HUDEP-2 (cell line): ENCODE measurements around the gene ZPBP2.

ENCODE experiments used
- DNase-seq, 76 experiments: peaks; one replicate each; lab custom pipeline; 2025; ENCODE audit not compliant: unreplicated experiment in 76 of 76; lab: John Stamatoyannopoulos, UW

ZPBP2 gene

GRCh38 chr17:39903158-39903884 lies 35.3 kb downstream of the ZPBP2 start:
- DNase-seq, result peak in 10 of 76 experiments; percentile 10 to 25 (median 14)

GRCh38 chr17:39904990-39905288 lies 36.9 kb downstream of the ZPBP2 start:
- DNase-seq, result no peak

- DNase-seq, result no peak
Observed at GRCh38 chr17:39908789-39909352, 40.9 kb downstream of the ZPBP2 start.

- DNase-seq, result no peak
Observed at GRCh38 chr17:39913989-39914388, 46.0 kb downstream of the ZPBP2 start.

GRCh38 chr17:39915559-39915958 lies 47.6 kb downstream of the ZPBP2 start:
- no peak for DNase-seq

- no peak for DNase-seq
Observed at GRCh38 chr17:39916918-39917317, 48.9 kb downstream of the ZPBP2 start.

- peak in 57 of 76 experiments; percentile 5 to 72 (median 33) for DNase-seq
Observed at GRCh38 chr17:39919087-39919683, 51.2 kb downstream of the ZPBP2 start.

- DNase-seq, result no peak
Observed at GRCh38 chr17:39920218-39921210, 52.5 kb downstream of the ZPBP2 start.

- DNase-seq, result no peak
Observed at GRCh38 chr17:39921323-39921722, 53.3 kb downstream of the ZPBP2 start.

- DNase-seq, result no peak
Observed at GRCh38 chr17:39922006-39922405, 54.0 kb downstream of the ZPBP2 start.

- no peak for DNase-seq
Observed at GRCh38 chr17:39923230-39923629, 55.2 kb downstream of the ZPBP2 start.

- DNase-seq, result no peak
Observed at GRCh38 chr17:39923836-39924690, 56.1 kb downstream of the ZPBP2 start.

- no peak for DNase-seq
Observed at GRCh38 chr17:39924691-39925055, 56.7 kb downstream of the ZPBP2 start.

- DNase-seq, result peak in 3 of 76 experiments; percentile 8 to 30 (median 11)
Observed at GRCh38 chr17:39925282-39926134, 57.5 kb downstream of the ZPBP2 start.

- DNase-seq, result no peak
Observed at GRCh38 chr17:39926135-39926587, 58.2 kb downstream of the ZPBP2 start.

GRCh38 chr17:39926588-39927100 lies 58.6 kb downstream of the ZPBP2 start:
- DNase-seq, result peak in 40 of 76 experiments; percentile 6 to 47 (median 29)
